ENCODE measurements around the gene MISP3.

- TF ChIP-seq, protein P1, sequence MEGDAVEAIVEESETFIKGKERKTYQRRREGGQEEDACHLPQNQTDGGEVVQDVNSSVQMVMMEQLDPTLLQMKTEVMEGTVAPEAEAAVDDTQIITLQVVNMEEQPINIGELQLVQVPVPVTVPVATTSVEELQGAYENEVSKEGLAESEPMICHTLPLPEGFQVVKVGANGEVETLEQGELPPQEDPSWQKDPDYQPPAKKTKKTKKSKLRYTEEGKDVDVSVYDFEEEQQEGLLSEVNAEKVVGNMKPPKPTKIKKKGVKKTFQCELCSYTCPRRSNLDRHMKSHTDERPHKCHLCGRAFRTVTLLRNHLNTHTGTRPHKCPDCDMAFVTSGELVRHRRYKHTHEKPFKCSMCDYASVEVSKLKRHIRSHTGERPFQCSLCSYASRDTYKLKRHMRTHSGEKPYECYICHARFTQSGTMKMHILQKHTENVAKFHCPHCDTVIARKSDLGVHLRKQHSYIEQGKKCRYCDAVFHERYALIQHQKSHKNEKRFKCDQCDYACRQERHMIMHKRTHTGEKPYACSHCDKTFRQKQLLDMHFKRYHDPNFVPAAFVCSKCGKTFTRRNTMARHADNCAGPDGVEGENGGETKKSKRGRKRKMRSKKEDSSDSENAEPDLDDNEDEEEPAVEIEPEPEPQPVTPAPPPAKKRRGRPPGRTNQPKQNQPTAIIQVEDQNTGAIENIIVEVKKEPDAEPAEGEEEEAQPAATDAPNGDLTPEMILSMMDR (IDR thresholded peaks at IDR 0.05; ENCODE audit: control extremely low read depth in 1 of 3, insufficient read depth in 1 of 3, low read depth in 1 of 3, low read length in 3 of 3) = no peak
- TF ChIP-seq CEBPB (IDR thresholded peaks at IDR 0.05; ENCODE audit: low read depth, low read length) = no peak
- no peak for TF ChIP-seq EZH2 (IDR thresholded peaks at IDR 0.05; ENCODE audit: low read depth, low read length, severe bottlenecking)
- TF ChIP-seq SP1 (IDR thresholded peaks at IDR 0.05; ENCODE audit: low read depth, low read length) = no peak
These were observed 47.3 kb downstream of the MISP3 start for GRCh38 chr19:14119644-14120496.
